ENCODE data around the gene PUSL1.

Gene PUSL1

DNA sequence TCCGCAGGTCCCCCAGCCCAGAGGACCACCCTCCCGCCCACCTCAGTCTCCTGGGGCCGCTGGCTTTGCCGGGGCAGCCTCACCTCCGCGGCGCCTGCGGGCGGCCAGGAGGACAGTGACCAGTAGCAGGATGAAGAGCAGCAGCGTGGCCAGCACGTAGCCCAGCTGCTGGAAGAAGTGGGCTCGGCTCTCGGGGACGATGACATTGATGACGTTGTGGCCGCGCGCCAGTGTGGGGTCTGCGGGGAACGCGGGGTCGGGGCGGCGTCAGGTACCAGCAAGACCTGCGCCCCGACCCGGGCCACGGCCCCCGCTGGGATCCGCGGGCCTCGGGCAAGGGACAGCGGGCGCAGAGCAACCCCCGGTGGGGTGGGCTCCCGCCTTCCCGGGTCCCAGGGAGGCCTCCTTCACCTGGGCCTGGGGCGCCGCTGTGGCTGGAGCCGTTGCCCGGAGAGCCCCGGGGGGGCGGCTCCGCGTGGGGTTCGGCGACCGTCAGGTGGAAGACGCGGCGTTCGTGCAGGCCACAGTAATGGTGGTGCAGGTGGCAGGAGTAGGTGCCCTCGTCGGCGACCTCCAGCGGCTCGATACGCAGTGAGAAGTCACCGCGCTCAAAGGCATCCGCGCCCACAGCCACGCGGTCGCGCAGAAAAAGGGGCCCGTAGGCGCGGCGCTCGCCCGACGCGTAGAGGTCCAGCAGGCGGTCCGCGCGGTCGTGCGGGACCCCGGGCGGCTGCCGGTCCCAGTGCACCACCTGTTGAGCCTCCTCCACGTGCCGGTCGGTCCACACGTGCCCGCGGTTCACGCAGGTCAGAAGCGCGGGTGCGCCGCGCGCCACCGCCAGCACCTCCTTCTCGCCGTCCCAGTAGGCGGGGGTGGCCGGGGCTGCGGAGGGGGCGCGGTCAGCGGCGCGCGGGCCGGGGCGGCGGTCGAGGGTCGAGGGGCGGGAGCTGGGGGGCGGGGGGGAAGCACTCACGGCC is 46.2 kb downstream of the PUSL1 start:
- Histone ChIP-seq H3K79me2 (ENCODE audit: low read length) (no peaks in the 10 kb centered on the region), H4K20me1 (ENCODE audit: insufficient read depth, low read length) (no peaks in the 10 kb centered on the region), H2AFZ (ENCODE audit: low read depth, low read length) (no peak overlapping the region), H3K9me3 (ENCODE audit: insufficient read depth, low read length) (no peaks in the 10 kb centered on the region), H3K4me1 (ENCODE audit: low read length) (peaks cover 25% of the 10 kb centered on the region; the same call in 1 of the 2 replicates), H3K27ac (ENCODE audit: low read length) (no peak overlapping the region), H3K4me3 (ENCODE audit: low read length) (no peak overlapping the region), H3K9ac (ENCODE audit: low read length) (no peak overlapping the region), H3K4me2 (ENCODE audit: low read length) (no peak overlapping the region), H3K27me3 (ENCODE audit: low read depth, low read length) (peaks cover 17% of the 10 kb centered on the region), H3K36me3 (replicated peaks; ENCODE audit: low read depth, low read length) (no peaks in the 10 kb centered on the region)
- TF ChIP-seq, protein P1, sequence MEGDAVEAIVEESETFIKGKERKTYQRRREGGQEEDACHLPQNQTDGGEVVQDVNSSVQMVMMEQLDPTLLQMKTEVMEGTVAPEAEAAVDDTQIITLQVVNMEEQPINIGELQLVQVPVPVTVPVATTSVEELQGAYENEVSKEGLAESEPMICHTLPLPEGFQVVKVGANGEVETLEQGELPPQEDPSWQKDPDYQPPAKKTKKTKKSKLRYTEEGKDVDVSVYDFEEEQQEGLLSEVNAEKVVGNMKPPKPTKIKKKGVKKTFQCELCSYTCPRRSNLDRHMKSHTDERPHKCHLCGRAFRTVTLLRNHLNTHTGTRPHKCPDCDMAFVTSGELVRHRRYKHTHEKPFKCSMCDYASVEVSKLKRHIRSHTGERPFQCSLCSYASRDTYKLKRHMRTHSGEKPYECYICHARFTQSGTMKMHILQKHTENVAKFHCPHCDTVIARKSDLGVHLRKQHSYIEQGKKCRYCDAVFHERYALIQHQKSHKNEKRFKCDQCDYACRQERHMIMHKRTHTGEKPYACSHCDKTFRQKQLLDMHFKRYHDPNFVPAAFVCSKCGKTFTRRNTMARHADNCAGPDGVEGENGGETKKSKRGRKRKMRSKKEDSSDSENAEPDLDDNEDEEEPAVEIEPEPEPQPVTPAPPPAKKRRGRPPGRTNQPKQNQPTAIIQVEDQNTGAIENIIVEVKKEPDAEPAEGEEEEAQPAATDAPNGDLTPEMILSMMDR (IDR thresholded peaks at IDR 0.05; ENCODE audit: low read depth, low read length), result no peak
- no peak for TF ChIP-seq EZH2phosphoT487 (IDR thresholded peaks at IDR 0.05; ENCODE audit: low read depth)

DNA sequence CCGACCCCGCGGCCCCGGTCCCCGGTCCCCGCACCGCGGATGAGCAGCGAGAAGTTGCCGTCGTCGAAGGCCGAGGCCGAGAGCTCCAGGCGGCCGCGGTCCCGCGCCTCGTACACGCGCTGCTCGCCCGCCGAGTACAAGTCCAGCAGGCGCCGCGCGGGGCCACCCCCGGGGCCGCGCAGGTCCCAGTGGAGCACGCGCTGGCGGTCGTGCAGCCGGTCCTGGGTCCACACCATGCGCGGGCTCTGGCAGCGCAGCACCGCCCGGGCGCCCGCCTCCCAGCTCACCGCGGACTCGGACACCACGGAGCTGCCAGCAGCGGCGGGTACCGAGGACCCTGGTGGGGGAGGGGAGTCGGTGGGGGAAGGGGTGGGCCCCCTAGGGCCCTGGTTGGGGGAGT is 47.0 kb downstream of the PUSL1 start:
- H3K4me1 ChIP-seq (ENCODE audit: low read length), result peaks cover 25% of the 10 kb centered on the region; the same call in 1 of the 2 replicates
- no peaks in the 10 kb centered on the region for H4K20me1 ChIP-seq (ENCODE audit: insufficient read depth, low read length)
- H3K4me2 ChIP-seq (ENCODE audit: low read length), result no peak overlapping the region
- no peak overlapping the region for H3K9ac ChIP-seq (ENCODE audit: low read length)
- H3K27me3 ChIP-seq (ENCODE audit: low read depth, low read length), result peaks cover 17% of the 10 kb centered on the region
- no peaks in the 10 kb centered on the region for H3K9me3 ChIP-seq (ENCODE audit: insufficient read depth, low read length)
- H3K79me2 ChIP-seq (ENCODE audit: low read length), result no peaks in the 10 kb centered on the region
- H3K27ac ChIP-seq (ENCODE audit: low read length), result no peak overlapping the region
- no peak overlapping the region for H2AFZ ChIP-seq (ENCODE audit: low read depth, low read length)
- H3K36me3 ChIP-seq (replicated peaks; ENCODE audit: low read depth, low read length), result no peaks in the 10 kb centered on the region
- no peak overlapping the region for H3K4me3 ChIP-seq (ENCODE audit: low read length)
- TF ChIP-seq, protein P1 (IDR thresholded peaks at IDR 0.05; ENCODE audit: low read depth, low read length), result no peak
- TF ChIP-seq EZH2phosphoT487 (IDR thresholded peaks at IDR 0.05; ENCODE audit: low read depth), result no peak

DNA sequence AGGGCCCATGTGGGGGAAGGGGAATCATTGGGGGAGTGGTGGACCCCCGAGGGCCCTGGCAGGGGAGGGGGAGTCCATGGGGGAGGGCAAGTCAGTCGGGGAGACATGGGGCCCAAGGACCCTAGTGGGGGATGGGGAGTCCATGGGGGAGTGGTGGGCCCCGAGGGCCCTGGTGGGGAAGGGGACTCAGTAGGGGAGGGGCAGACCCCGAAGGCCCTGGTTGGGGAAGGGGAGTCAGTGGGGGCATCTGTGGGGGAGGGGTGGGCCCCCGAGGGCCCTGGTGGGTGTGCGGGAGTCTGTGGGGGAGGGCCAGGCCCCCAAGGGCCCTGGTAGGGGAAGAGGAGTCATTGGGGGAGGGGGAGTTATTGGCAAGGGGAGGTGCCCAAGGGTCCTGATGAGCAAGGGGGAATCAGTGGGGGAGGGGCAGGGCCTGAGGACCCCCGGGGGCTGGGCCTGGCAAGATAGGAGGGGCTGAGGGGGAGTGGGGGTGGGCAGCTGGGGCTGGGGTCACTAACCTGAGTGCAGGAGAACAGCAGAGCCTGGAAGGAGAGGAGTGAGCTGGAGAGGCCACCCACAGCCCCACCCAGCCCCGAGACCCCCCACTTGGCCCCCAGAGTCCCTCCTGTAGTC is 47.9 kb downstream of the PUSL1 start:
- TF ChIP-seq, protein P1 (IDR thresholded peaks at IDR 0.05; ENCODE audit: low read depth, low read length), result no peak
- TF ChIP-seq EZH2phosphoT487 (IDR thresholded peaks at IDR 0.05; ENCODE audit: low read depth), result no peak
- H3K79me2 ChIP-seq (ENCODE audit: low read length), result no peaks in the 10 kb centered on the region
- peaks cover 17% of the 10 kb centered on the region for H3K27me3 ChIP-seq (ENCODE audit: low read depth, low read length)

DNA sequence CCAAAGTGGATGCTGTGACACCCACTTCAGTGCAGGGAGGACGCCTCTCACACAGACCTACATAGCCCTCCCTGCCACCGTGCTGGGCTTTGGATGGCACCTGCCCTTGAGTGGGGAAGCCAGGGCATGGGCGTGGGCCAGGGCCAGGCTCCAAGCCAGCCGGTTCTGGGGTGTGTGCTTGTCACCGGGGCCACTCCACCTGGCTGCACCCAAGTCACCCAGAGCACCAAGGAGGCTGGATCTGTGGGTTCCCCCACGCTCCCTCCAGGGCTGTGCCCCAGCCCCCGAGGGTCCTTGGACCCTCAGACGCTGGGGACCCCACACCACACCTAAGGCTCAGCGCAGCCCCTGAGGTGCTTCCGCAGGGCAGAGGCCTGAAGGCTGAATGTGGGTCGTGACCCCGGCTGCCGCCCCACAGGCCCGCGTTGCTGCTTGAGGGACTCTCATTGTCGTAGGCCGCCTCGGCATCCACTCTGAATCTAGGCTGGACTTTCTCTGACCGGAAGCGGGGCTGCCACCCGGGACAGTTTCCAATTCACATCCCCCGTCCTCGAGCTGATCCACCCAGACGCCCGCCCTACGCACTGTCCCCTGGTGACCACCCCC is 48.5 kb downstream of the PUSL1 start:
- no peaks in the 10 kb centered on the region for H3K36me3 ChIP-seq (replicated peaks; ENCODE audit: low read depth, low read length)
- H2AFZ ChIP-seq (ENCODE audit: low read depth, low read length), result no peak overlapping the region
- no peak overlapping the region for H3K4me3 ChIP-seq (ENCODE audit: low read length)
- H3K9me3 ChIP-seq (ENCODE audit: insufficient read depth, low read length), result no peaks in the 10 kb centered on the region
- no peak overlapping the region for H3K4me2 ChIP-seq (ENCODE audit: low read length)
- H3K4me1 ChIP-seq (ENCODE audit: low read length), result peaks cover 26% of the 10 kb centered on the region
- H3K9ac ChIP-seq (ENCODE audit: low read length), result no peak overlapping the region
- TF ChIP-seq EZH2phosphoT487 (IDR thresholded peaks at IDR 0.05; ENCODE audit: low read depth), result no peak
- TF ChIP-seq, protein P1 (IDR thresholded peaks at IDR 0.05; ENCODE audit: low read depth, low read length), result no peak
- H3K27ac ChIP-seq (ENCODE audit: low read length), result no peak overlapping the region
- no peaks in the 10 kb centered on the region for H4K20me1 ChIP-seq (ENCODE audit: insufficient read depth, low read length)
- peaks cover 17% of the 10 kb centered on the region for H3K27me3 ChIP-seq (ENCODE audit: low read depth, low read length)
- H3K79me2 ChIP-seq (ENCODE audit: low read length), result no peaks in the 10 kb centered on the region

More for the DNA sequence above, 47.9 kb downstream of the PUSL1 start:
- H3K9me3 ChIP-seq (ENCODE audit: insufficient read depth, low read length), result no peaks in the 10 kb centered on the region
- no peaks in the 10 kb centered on the region for H4K20me1 ChIP-seq (ENCODE audit: insufficient read depth, low read length)
- H3K4me1 ChIP-seq (ENCODE audit: low read length), result peaks cover 25% of the 10 kb centered on the region; the same call in 1 of the 2 replicates
- no peak overlapping the region for H3K4me3 ChIP-seq (ENCODE audit: low read length)
- H2AFZ ChIP-seq (ENCODE audit: low read depth, low read length), result no peak overlapping the region
- H3K4me2 ChIP-seq (ENCODE audit: low read length), result no peak overlapping the region
- H3K36me3 ChIP-seq (replicated peaks; ENCODE audit: low read depth, low read length), result no peaks in the 10 kb centered on the region
- no peak overlapping the region for H3K9ac ChIP-seq (ENCODE audit: low read length)
- H3K27ac ChIP-seq (ENCODE audit: low read length), result no peak overlapping the region

Measured in OCI-LY3 (cell line).